GM21528 (cell line): Measurements from ENCODE around the gene ARCN1.
"Not testable (repeated sequence)": the region's sequence is repeated elsewhere in the genome, so short reads cannot be mapped to it uniquely, and the experiment has no call there.

Experiments
- ATAC-seq: cut with Tn5 transposase; IDR thresholded peaks from one replicate; pipeline ENCODE4 v1.9.1; 2021; ENCODE audit warnings: mild to moderate bottlenecking, moderate library complexity; ENCODE audit not compliant: unreplicated experiment, low FRiP score

ARCN1 gene

DNA sequence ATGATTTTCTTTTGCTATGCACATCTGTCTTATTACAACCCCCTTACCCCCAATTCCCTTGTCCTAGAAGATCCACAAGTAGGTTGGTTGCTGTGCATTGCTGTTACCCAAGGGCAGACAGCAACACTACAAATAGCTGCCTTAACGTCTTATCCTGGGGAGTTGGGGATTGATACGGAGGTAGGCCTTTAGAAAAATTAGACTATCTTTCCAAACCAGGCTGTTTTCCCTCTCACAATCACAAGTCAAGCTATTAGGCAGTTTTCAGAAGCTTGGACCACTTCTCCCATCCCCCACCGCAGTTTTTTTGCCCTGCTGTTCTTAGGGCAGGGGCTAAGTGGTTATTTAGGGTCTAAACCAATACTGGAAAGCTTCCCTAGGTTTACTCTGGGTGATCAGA is 32.4 kb downstream of the ARCN1 start:
- ATAC-seq = no peak

DNA sequence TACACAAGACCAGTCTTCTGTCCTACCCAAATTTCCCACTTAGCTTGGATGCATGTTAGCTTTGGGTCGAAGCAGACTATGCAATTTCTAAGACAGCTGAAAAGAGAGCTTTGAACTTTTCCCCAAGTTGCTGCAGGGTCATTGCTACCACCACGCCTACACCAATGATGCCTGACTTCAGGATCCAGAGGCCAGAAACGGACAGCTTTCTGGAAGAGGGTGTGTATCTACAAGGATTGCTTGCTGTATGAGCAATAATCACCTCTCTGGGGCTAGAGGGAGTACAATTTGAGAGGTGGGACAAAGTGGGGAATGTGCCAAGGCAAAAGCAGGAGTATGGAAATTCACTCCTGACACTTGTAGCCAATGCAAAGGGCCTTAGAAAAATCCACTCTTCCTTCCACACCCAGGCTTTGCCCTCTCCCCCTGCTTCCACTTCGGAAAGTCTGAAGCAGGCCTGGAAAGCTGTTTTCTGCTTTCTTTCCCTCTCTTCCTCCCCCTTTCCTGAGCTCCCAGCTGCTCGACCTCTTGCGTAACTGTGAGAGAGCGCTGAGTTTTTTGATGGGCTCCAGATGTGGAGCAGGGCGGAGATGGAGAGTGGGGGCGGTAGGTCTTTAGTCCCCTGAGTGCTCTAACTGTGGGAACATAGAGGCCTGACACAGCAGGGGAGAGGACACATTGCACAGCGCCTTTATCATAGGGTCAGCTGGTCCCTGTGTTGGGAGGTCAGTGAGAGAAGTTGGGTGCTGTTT is 33.1 kb downstream of the ARCN1 start:
- ATAC-seq = no peak

DNA sequence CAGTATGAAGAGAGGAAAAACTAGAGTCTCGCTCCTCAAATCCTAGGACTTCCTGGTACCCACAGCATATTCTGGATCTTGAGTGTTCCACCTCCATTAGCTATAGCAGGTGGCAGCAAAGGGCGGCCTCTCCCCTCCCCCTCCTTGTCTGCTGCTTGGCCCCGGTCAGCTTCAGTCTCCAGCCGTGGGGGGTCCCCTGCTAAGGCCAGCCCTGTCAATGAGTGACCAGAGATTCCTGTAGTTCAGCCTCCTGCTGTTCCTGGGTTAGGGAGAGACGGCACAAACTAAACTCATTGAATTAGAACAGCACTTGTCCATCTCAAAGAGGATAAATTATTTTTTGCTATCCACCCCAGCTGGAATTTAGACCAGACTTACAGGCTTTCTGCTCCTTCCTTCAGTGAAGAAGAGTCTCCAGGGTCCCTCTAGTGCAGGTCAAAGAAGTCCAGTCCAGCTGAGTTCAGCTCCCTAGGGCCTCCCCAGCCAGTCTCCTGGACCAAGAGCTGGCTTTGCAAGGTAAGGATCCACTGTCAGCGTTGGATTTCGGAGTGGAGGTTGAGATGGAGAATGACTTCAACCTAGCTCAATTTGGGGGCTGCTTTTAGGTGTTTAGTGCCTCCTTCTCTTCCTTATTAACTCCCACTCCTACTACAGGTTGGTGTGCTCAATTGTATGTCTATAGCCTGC is 34.1 kb downstream of the ARCN1 start:
- ATAC-seq = no peak

DNA sequence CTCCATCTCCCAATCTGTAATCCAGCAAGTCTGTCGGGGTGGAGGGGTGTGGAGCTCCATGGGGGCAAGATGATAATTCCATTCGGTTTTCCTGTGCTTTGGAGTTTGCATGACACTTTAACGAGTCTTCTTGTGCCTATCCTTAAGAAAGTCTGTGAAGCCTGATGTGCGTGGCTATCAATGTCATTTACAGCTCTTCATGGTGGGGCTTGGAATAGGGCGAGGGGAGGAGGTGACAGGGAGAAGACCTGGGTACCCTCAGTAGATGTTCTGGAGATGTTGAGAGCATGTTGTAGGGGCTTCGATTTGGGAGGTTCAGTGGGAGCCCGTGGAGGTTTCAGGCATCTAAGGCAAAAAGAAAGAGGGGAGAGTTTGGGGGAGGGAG is 34.6 kb downstream of the ARCN1 start:
- no peak for ATAC-seq

DNA sequence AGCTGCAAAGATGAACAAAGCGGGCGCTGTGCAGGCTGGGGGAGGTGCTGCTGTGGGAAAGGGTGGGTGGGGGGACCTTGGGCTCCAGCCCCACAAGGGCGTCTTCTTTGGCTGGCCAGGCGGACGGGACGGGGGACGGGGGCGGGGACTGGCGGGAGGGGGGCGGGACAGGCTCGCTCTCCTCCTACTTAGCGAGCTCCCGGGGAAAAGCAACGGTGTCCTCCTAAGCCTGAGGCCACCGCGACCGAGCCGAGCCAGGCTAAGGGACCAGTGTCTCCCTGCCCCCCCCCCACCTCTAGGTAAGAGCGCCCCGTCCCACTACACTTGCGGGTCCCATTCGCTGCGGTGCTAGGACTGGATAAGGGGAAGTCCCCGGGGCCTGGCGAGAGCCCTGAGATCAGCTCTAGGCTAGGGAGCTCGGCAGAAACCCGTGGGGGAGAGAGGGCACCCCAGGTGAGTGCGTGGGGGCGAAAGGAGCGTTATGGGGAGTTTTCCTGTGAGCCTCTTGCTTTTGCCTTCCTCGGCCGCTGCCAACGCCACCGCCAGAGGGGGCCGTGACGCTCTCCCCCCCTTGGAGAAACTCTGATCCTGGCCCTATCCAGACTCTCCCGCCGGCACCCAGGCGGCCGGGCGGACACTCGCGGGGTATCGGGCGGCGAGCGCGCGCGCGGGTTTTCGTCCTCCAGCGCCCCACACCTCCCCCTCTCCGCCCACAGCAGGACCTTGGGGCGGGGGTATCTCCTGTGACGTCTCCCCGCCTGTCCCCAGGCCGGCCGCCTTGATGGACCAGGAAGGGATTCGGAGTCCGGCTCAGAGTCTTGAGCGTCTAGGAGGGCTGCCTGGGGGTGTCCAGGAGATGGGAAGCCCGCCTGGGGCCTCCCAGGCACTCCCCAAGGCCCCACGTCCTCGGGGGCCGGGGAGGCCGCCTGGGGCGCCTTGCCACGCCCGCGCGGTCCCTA is 35.5 kb downstream of the ARCN1 start, which contains the start of gene PHLDB1:
PHLDB1 (plus strand) TSS at position 215 of the 959 bp plus-strand sequence. CDS start 6,222 bp downstream, outside the sequence.
- ATAC-seq = no peak

- ATAC-seq = no peak
Observed at GRCh38 chr11:118608360-118609227, 36.4 kb downstream of the ARCN1 start.

GRCh38 chr11:118609380-118610224 is 37.4 kb downstream of the ARCN1 start:
- ATAC-seq = no peak

DNA sequence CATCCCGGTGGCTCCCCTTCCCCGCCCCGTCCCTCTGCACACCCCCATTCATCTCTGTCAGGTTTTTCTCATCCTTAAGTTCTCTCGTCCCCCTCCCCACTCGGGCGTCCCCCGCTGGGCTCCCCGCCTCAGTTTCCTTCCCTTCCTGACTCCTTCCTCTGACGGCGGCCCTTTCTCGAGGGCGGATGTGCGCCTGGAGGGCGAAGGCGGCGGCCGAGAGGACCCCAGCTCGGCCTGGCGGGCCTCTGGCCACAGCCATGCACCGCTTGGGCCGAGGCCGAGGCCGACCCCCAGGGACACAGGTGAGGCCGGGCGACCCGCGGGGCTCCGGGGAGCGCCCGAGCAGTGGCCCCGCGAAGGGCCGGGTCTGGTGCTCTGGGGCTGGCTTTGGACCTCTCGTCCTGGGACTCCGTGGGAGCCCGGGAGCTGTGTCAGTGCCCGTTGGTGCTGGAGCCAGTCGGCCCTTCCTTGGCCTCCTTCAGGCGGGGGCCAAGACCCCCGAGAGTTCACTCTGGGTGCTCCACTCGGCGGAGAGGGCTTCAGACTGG is 38.1 kb downstream of the ARCN1 start:
- no peak for ATAC-seq

- no peak for ATAC-seq
Observed at GRCh38 chr11:118610773-118611432, 38.7 kb downstream of the ARCN1 start.

DNA sequence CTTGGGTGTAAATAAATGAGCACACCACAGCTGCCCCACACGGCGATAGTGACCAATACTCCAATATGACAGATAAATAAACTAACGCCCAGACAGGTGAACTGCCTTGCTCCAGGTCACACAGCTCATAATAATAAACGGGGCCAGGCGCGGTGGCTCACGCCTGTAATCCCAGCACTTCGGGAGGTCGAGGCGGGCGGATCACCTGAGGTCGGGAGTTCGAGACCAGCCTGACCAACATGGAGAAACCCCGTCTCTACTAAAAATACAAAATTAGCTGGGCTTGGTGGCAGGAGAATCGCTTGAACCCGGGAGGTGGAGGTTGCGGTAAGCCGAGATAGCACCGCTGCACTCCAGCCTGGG is 39.2 kb downstream of the ARCN1 start:
- not testable (repeated sequence) for ATAC-seq

- no peak for ATAC-seq
Observed at GRCh38 chr11:118612378-118612777, 40.2 kb downstream of the ARCN1 start.

- no peak for ATAC-seq
Observed at GRCh38 chr11:118614511-118614910, 42.3 kb downstream of the ARCN1 start.

GRCh38 chr11:118615282-118615975 is 43.2 kb downstream of the ARCN1 start:
- ATAC-seq = no peak

DNA sequence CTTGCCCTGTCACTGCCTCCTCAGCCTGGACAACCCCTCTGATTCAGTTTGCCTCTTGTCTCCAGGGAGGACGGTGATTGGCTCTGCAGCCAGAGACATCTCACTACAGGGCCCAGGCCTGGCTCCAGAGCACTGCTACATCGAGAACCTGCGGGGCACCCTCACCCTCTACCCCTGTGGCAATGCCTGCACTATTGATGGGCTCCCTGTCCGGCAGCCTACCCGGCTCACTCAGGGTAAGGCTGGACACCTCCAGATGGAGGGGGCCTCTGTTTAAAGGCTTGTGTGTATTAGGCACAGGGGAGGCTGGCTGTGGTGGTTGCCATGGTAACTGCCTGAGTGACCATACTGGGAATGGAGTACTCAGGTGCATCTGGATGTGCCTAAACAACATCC is 43.8 kb downstream of the ARCN1 start:
- no peak for ATAC-seq

- no peak for ATAC-seq
Observed at GRCh38 chr11:118618115-118618990, 46.1 kb downstream of the ARCN1 start.

- ATAC-seq = no peak
Observed at GRCh38 chr11:118618991-118619375, 46.8 kb downstream of the ARCN1 start.
